OCI-LY3 (cell line): Measurements from ENCODE around the gene TFEB.

Experiments used
- EZH2phosphoT487 ChIP-seq: fragments of 200-600 bp; shearing (Covaris generic); IDR thresholded peaks from 2 replicates; pipeline ENCODE4 v1.6.1; 2018; ENCODE audit warnings: antibody characterized with exemption, mixed run types, low read depth
- TF ChIP-seq, protein P1 (sequence below): fragments of 200-600, 300-600 bp; sonication (generic); IDR thresholded peaks from 2 replicates; pipeline ENCODE4 v1.5.1; 2014; ENCODE audit warnings: antibody characterized with exemption, low read length, low read depth

DNA sequence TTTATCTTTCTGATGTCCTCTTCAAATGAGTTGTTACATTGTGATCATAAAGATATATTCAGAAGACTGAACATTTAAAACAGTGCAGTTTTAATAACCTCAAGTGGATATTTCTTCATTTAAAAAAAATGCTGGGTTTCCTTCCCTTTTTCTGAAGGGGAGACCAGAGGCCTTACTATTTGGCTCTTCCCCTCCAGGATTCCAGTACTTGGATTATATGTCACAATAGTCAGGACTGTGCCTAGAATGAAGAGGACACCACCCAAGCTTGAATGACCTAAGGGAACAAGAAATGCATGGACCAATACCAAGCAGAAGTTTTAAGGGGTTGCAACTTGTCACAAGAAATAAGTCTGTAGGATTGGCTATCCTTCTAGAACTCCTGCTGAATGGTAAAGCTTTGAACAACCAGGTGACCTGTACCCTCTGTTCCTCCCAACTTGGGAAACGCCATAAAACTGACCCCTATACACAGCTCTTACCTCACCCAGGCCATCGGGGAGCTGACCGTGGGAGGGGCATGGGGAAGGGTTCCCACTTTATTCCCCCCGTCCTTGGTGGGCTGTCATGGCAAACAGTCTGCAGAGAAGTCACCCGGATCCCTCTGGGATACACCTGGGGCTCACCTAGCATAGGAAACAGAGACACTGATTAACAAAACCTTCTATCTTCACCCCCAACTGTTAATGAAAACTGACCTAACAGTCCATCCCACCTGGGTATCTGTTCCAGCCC is 42.3 kb upstream of the TFEB start:
- TF ChIP-seq, protein P1, sequence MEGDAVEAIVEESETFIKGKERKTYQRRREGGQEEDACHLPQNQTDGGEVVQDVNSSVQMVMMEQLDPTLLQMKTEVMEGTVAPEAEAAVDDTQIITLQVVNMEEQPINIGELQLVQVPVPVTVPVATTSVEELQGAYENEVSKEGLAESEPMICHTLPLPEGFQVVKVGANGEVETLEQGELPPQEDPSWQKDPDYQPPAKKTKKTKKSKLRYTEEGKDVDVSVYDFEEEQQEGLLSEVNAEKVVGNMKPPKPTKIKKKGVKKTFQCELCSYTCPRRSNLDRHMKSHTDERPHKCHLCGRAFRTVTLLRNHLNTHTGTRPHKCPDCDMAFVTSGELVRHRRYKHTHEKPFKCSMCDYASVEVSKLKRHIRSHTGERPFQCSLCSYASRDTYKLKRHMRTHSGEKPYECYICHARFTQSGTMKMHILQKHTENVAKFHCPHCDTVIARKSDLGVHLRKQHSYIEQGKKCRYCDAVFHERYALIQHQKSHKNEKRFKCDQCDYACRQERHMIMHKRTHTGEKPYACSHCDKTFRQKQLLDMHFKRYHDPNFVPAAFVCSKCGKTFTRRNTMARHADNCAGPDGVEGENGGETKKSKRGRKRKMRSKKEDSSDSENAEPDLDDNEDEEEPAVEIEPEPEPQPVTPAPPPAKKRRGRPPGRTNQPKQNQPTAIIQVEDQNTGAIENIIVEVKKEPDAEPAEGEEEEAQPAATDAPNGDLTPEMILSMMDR, result no peak
- no peak for TF ChIP-seq EZH2phosphoT487
